IPS-20b (cell line): ENCODE measurements around the gene PEX12.
A peak's percentile ranks its signal among the peaks of the same experiment; 100 is the strongest.
"Not testable (repeated sequence)": the region's sequence is repeated elsewhere in the genome, so short reads cannot be mapped to it uniquely, and the experiment has no call there.

Source experiments
- H3K27ac ChIP-seq: one replicate; pipeline ENCODE4 v1.5.1; 2013; ENCODE audit warnings: low read length
- H3K27me3 ChIP-seq: 2 replicates; pipeline ENCODE4 v1.6.1; 2013; ENCODE audit warnings: mild to moderate bottlenecking, low read length, inconsistent platforms; ENCODE audit not compliant: insufficient read depth
- H3K36me3 ChIP-seq: 2 replicates; pipeline ENCODE4 v1.6.1; 2013; ENCODE audit warnings: low read depth, mild to moderate bottlenecking, inconsistent platforms, low read length, moderate library complexity; ENCODE audit not compliant: insufficient read depth
- H3K4me1 ChIP-seq: 2 replicates; pipeline ENCODE4 v1.6.1; 2013; ENCODE audit warnings: mild to moderate bottlenecking, control low read depth, inconsistent platforms, low read length, moderate library complexity; ENCODE audit not compliant: insufficient read depth
- H3K4me3 ChIP-seq: 2 replicates; pipeline ENCODE4 v1.5.1; 2013; ENCODE audit warnings: mild to moderate bottlenecking, low read length, inconsistent platforms
- H3K9ac ChIP-seq: 2 replicates; pipeline ENCODE4 v1.6.1; 2013; ENCODE audit warnings: low read depth, mild to moderate bottlenecking, inconsistent platforms, low read length, moderate library complexity
- H3K9me3 ChIP-seq: 2 replicates; pipeline ENCODE4 v1.6.1; 2013; ENCODE audit warnings: mild to moderate bottlenecking, low read depth, low read length, inconsistent platforms; ENCODE audit not compliant: insufficient read depth

The PEX12 gene

DNA sequence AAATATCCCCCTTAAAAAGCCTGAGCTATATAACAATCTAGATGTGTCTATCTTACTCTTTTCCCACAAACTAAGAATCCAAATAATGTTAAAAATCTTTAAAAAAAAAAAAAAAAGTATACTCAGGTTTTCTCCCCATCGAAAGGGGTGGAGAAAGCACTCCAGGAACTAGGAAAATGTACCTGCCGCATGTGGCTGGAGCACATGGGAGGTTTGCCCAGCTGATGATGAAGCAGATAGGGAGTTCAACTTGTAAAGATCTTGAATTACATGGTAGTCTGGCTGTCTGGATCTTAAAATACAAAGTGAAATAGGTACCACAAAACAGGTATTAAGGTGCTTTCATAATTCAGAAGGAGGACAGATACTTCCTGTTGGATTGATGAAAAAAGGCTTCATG is 9.0 kb downstream of the PEX12 start:
- no peaks in the 10 kb centered on the region for H3K4me1 ChIP-seq
- H3K9me3 ChIP-seq, result no peaks in the 10 kb centered on the region
- H3K4me3 ChIP-seq, result peak overlapping the region; percentile 99; the same call in 1 of the 2 replicates
- H3K27me3 ChIP-seq, result peaks cover 20% of the 10 kb centered on the region
- H3K9ac ChIP-seq, result no peak overlapping the region
- H3K36me3 ChIP-seq, result peaks cover 2% of the 10 kb centered on the region; the same call in 1 of the 2 replicates
- H3K27ac ChIP-seq, result no peak overlapping the region

DNA sequence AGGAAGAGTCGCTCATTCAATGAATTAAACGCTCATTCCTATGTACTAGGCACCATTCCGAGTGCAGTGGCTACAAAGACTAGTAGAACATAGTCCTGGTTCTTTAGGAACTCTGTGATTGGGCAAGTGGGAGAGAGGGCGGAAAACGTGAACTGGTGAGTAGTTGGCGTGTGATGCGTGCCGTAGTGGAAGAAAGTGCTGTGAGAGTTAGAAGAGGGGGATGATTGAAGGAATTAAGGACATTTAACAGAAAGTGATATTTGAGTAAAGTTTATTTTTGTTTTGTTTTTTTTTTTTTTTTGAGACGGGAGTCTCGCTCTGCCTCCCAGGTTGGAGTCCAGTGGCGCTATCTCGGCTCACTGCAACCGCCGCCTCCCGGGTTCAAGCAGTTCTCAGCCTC is 9.8 kb downstream of the PEX12 start:
- Histone ChIP-seq H3K27ac (peak overlapping the region; percentile 84), H3K4me3 (peak overlapping the region; percentile 99), H3K9ac (peak overlapping the region; percentile 99)

DNA sequence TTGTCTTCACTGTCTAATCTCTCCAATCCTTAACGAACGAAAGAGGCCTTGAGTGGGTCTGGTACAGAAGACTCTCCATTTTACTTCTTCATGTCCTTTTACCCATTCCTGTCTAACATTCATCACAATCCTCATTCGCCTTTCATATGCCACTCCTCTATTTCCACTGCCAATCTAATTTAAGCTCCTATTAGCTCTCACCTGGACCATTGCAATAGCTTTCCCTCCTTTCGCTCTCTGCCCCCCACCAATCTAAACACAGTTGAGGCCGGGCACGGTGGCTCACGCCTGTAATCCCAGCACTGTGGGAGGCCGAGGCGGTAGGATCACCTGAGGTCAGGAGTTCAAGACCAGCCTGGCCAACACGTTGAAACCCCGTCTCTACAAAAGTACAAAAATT is 11.4 kb downstream of the PEX12 start:
- H3K27ac ChIP-seq, result no peak overlapping the region
- peak overlapping the region; percentile 99 for H3K4me3 ChIP-seq
- H3K4me1 ChIP-seq, result no peaks in the 10 kb centered on the region
- H3K36me3 ChIP-seq, result no peaks in the 10 kb centered on the region
- no peak overlapping the region for H3K9ac ChIP-seq
- H3K9me3 ChIP-seq, result no peaks in the 10 kb centered on the region
- H3K27me3 ChIP-seq, result peaks cover 29% of the 10 kb centered on the region

More for the DNA sequence above, 9.8 kb downstream of the PEX12 start:
- peaks cover 29% of the 10 kb centered on the region for H3K27me3 ChIP-seq
- H3K36me3 ChIP-seq, result no peaks in the 10 kb centered on the region
- no peaks in the 10 kb centered on the region for H3K9me3 ChIP-seq
- H3K4me1 ChIP-seq, result no peaks in the 10 kb centered on the region

DNA sequence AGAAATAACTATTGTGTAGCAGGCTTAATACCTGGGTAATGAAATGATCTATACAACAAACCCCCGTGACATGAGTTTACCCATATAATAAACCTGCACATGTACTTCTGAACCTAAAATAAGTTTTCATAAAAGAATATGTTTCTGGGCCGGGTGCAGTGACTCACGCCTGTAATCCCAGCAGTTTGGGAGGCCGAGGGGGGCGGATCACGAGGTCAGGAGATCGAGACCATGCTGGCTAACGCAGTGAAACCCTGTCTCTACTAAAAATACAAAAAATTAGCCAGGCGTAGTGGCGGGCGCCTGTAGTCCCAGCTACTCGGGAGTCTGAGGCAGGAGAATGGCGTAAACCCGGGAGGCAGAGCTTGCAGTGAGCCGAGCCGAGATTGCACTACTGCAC is 15.2 kb downstream of the PEX12 start:
- H3K9ac ChIP-seq, H3K27ac ChIP-seq, H3K36me3 ChIP-seq, H3K4me1 ChIP-seq, H3K4me3 ChIP-seq, H3K9me3 ChIP-seq: not testable (repeated sequence)
- H3K27me3 ChIP-seq, result peaks cover 33% of the 10 kb centered on the region

DNA sequence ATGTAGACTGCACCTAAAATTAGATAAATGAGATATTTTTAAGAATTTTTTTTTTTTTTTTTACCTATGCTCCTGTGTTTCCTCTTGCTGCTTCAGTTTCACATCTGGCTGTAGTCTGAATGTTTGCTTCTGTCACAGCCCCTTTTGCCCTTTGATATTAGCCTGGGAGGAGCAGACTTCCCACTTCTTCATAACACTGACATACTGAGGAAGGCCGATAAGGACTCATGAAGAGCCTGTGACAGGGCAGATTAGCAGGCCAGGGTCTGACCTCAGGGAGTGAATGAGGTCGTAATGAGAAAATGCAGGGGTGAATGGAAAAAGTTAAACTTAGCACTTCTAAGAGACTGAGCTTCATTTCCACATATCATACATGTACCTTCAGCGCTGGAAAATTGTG is 17.7 kb downstream of the PEX12 start, which contains the start of gene SLFN14:
Gene SLFN14 (minus strand): TSS at position 117 of the 400 bp plus-strand sequence. CDS start 2,757 bp downstream, outside the sequence.
- Histone ChIP-seq H3K4me3 (no peak within 1 kb of the TSS), H3K9ac (no peak within 1 kb of the TSS), H3K36me3 (no peaks in the 10 kb centered on the region), H3K4me1 (no peaks in the 10 kb centered on the region), H3K27me3 (peaks cover 24% of the 10 kb centered on the region), H3K27ac (no peak within 1 kb of the TSS), H3K9me3 (no peaks in the 10 kb centered on the region)

DNA sequence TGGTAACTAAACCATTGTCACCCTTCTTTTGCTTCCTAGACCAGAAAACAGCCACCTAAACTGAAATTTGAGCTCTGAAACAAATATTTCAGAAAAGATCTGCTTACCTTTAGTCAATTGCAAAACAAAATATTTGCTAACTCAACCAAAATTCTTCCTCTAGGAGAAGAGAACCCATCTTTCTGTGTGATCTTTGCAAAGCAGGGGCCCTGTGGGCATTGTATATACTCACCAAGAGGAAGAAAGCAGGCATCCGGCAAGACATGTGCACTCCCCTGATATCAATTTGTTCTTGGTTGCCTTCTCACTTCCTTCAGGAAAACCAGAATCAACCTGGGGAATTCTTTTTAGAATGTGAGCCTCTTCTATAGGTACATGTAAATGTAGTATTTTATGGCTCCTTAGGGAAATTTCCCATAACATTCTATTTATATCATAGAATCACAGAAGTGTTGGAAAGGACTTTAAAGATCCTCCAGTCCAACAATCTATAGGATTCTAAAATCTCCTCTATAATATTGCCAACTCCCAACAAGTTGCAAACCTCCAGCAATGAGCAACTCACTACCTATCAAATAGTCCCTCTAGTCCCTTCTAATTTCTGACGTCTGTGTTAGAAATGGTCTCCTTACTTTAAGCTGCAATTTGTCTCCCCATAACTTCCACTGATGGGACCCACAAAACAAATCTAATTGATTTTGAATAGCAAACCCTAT is 18.7 kb downstream of the PEX12 start:
- Histone ChIP-seq H3K27me3 (peaks cover 15% of the 10 kb centered on the region), H3K4me1 (no peaks in the 10 kb centered on the region), H3K9ac (no peak overlapping the region), H3K9me3 (no peaks in the 10 kb centered on the region), H3K4me3 (no peak overlapping the region), H3K36me3 (no peaks in the 10 kb centered on the region), H3K27ac (no peak overlapping the region)

DNA sequence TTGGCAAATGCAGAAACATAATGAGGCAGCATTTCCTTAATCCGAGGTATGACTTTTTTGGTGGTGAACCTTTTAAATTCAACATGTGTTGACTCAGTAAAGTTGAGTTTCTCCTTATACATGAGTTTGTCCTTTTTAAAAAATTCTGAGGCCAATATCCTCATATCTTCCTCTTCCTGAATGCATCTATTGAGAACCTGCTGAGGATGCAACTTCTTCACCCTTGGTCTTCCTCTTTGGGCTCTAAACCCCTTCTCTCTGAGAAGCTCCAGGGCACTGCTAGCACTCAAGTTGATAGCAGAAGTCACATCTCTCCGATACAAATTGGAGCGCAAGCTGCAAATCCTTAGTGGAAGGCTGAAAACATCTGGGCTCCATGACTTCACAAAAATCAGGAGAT is 21.0 kb downstream of the PEX12 start:
- no peak overlapping the region for H3K27ac ChIP-seq
- no peaks in the 10 kb centered on the region for H3K4me1 ChIP-seq
- H3K9me3 ChIP-seq, result no peaks in the 10 kb centered on the region
- no peak overlapping the region for H3K9ac ChIP-seq
- no peak overlapping the region for H3K4me3 ChIP-seq
- peaks cover 9% of the 10 kb centered on the region; the same call in 1 of the 2 replicates for H3K27me3 ChIP-seq
- H3K36me3 ChIP-seq, result no peaks in the 10 kb centered on the region

DNA sequence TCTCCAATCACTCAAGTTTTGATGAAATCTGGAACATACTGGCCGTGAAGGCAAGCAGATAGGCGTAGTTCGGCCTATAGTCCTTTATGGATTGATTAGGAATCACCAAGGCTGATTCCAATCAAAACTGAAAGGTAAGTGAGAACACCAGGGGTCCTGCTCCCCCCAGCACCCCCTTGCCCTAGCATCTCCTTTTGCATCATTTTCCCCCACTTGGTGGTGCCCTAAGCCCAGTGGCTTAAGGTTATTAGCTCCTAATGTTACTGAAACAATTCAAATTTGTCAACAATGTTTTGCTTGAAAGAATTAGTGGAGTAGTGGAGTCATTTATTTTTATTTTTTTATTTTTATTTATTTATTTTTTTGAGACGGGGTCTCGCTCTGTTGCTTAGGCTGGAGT is 22.7 kb downstream of the PEX12 start:
- H3K4me3 ChIP-seq, result no peak overlapping the region
- H3K9me3 ChIP-seq, result no peaks in the 10 kb centered on the region
- H3K9ac ChIP-seq, result no peak overlapping the region
- no peaks in the 10 kb centered on the region for H3K36me3 ChIP-seq
- peaks cover 9% of the 10 kb centered on the region; the same call in 1 of the 2 replicates for H3K27me3 ChIP-seq
- no peak overlapping the region for H3K27ac ChIP-seq
- H3K4me1 ChIP-seq, result no peaks in the 10 kb centered on the region

DNA sequence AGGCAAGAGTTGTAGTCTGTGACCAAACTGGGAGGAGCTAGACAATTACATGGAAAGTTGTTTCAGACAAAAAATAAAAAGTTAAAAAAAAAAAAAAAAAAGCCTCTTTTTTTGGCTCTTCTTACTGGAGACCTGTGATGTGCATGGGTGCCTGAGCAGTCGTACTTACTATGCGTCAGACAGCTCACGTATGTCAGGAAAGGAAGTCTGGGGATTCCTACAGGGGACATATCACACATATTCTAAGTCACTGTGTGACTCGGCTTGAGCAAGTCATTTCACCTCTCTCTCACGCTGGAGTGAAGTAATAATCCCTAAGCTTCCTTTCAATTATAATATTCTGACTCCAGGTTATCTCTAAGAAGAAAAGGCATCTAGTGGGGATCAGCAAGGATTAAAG is 23.7 kb downstream of the PEX12 start:
- Histone ChIP-seq H3K36me3 (no peaks in the 10 kb centered on the region), H3K9ac (no peak overlapping the region), H3K4me1 (no peaks in the 10 kb centered on the region), H3K9me3 (no peaks in the 10 kb centered on the region), H3K27me3 (peaks cover 14% of the 10 kb centered on the region), H3K4me3 (no peak overlapping the region), H3K27ac (no peak overlapping the region)

DNA sequence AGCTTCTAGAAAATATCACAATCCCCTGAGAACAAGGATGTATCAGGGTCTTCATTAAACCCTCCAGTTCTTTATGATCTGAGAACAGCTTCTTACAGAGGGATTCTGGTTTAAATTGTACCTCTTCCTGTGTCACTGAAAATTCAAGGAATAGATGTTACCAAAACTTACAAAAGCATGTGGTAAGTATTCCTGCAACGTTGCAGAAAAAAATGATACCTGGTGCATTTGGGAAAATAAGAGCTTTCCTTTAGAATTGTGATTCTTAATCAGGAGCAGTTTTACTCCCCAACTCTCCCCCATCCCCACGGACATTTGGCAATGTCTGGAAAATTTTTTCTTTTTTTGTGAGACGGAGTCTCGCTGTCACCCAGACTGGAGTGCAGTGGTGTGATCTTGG is 25.1 kb downstream of the PEX12 start:
- Histone ChIP-seq H3K27me3 (peaks cover 23% of the 10 kb centered on the region), H3K9me3 (no peaks in the 10 kb centered on the region), H3K27ac (no peak overlapping the region), H3K9ac (no peak overlapping the region), H3K4me1 (no peaks in the 10 kb centered on the region), H3K4me3 (no peak overlapping the region), H3K36me3 (no peaks in the 10 kb centered on the region)

DNA sequence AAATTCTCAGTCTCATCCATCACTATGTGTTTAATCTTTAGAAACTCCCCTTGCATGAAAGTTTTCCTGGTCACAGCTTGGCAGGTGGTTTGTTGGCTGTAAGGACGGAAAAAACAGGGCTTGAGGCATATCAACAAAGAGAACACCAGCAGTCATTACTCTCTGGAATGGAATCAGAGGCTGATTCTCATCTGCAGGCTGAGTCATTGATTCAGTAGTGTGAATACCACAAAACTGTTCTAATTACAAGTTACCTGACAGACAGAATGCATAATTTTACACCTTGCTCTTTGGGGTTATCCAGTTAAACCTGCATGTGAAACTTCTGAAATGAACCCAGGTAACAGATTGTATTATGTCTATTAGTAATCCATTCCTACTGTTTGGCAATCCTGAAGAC is 29.4 kb downstream of the PEX12 start:
- H3K4me3 ChIP-seq, result no peak overlapping the region
- peaks cover 26% of the 10 kb centered on the region for H3K27me3 ChIP-seq
- no peaks in the 10 kb centered on the region for H3K36me3 ChIP-seq
- H3K4me1 ChIP-seq, result no peaks in the 10 kb centered on the region
- no peak overlapping the region for H3K9ac ChIP-seq
- no peaks in the 10 kb centered on the region for H3K9me3 ChIP-seq
- no peak overlapping the region for H3K27ac ChIP-seq

DNA sequence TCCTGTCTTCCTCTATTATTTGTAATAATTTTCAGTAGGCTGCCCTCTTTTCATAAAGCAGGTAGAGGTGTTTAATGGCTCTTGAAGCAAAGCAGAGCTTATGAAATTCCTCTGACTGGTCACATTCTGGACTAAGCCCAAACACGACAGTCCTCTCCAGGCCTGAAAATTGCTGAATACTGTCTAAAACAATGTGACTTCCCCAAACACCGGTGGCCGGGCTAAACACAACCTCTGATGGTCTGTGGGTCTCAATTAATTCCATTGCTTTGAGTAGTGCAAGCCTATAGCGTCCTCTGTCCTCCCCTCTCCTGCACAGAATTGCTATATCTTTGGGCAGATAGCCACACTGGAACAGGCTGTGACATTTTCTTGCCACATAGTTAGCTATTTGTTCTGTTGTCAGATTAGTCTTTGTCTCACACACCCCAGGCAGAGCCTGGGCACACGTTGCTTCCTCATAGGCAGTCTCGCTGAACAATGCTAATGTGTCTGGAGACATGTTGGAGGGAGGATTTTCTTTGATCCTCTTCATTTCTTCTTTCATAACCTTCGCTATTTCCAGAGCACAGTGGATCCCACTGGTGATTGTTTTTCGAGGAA is 30.1 kb downstream of the PEX12 start:
- peaks cover 26% of the 10 kb centered on the region for H3K27me3 ChIP-seq
- H3K4me3 ChIP-seq, result no peak overlapping the region
- H3K36me3 ChIP-seq, result no peaks in the 10 kb centered on the region
- no peak overlapping the region for H3K9ac ChIP-seq
- H3K4me1 ChIP-seq, result no peaks in the 10 kb centered on the region
- H3K27ac ChIP-seq, result no peak overlapping the region
- H3K9me3 ChIP-seq, result no peaks in the 10 kb centered on the region
